ENCODE results near the gene SASH1.
"Not testable (repeated sequence)": the region's sequence is repeated elsewhere in the genome, so short reads cannot be mapped to it uniquely, and the experiment has no call there.

The SASH1 gene

GRCh38 chr6:148367411-148368024 is 24.9 kb downstream of the SASH1 start:
- DNase-seq (ENCODE audit: low spot score) = peak; percentile 30

- DNase-seq (ENCODE audit: low spot score) = no peak
Observed at GRCh38 chr6:148370176-148370575, 27.5 kb downstream of the SASH1 start.

GRCh38 chr6:148374040-148374774 is 31.6 kb downstream of the SASH1 start:
- no peak for DNase-seq (ENCODE audit: low spot score)

GRCh38 chr6:148375401-148375800 is 32.8 kb downstream of the SASH1 start:
- DNase-seq (ENCODE audit: low spot score) = no peak

- DNase-seq (ENCODE audit: low spot score) = no peak
Observed at GRCh38 chr6:148379481-148379880, 36.8 kb downstream of the SASH1 start.

- peak; percentile 47 for DNase-seq (ENCODE audit: low spot score)
Observed at GRCh38 chr6:148379966-148380713, 37.5 kb downstream of the SASH1 start.

- DNase-seq (ENCODE audit: low spot score) = not testable (repeated sequence)
Observed at GRCh38 chr6:148382051-148382450, 39.4 kb downstream of the SASH1 start.

GRCh38 chr6:148382861-148383260 is 40.2 kb downstream of the SASH1 start:
- no peak for DNase-seq (ENCODE audit: low spot score)

- no peak for DNase-seq (ENCODE audit: low spot score)
Observed at GRCh38 chr6:148383658-148384368, 41.2 kb downstream of the SASH1 start.

- no peak for DNase-seq (ENCODE audit: low spot score)
Observed at GRCh38 chr6:148385379-148385778, 42.7 kb downstream of the SASH1 start.

- no peak for DNase-seq (ENCODE audit: low spot score)
Observed at GRCh38 chr6:148388521-148388920, 45.9 kb downstream of the SASH1 start.

- no peak for DNase-seq (ENCODE audit: low spot score)
Observed at GRCh38 chr6:148389086-148389485, 46.4 kb downstream of the SASH1 start.

GRCh38 chr6:148389917-148390316 is 47.3 kb downstream of the SASH1 start:
- no peak for DNase-seq (ENCODE audit: low spot score)

GRCh38 chr6:148392127-148392526 is 49.5 kb downstream of the SASH1 start:
- not testable (repeated sequence) for DNase-seq (ENCODE audit: low spot score)

GRCh38 chr6:148392671-148393070 is 50.0 kb downstream of the SASH1 start:
- DNase-seq (ENCODE audit: low spot score) = peak; percentile 27

- no peak for DNase-seq (ENCODE audit: low spot score)
Observed at GRCh38 chr6:148395583-148396101, 53.0 kb downstream of the SASH1 start.

- no peak for DNase-seq (ENCODE audit: low spot score)
Observed at GRCh38 chr6:148396411-148396810, 53.8 kb downstream of the SASH1 start.

- DNase-seq (ENCODE audit: low spot score) = no peak
Observed at GRCh38 chr6:148396926-148397325, 54.3 kb downstream of the SASH1 start.

- DNase-seq (ENCODE audit: low spot score) = no peak
Observed at GRCh38 chr6:148398244-148398643, 55.6 kb downstream of the SASH1 start.

GRCh38 chr6:148398678-148399077 is 56.0 kb downstream of the SASH1 start:
- DNase-seq (ENCODE audit: low spot score) = no peak

GRCh38 chr6:148401571-148401970 is 58.9 kb downstream of the SASH1 start:
- DNase-seq (ENCODE audit: low spot score) = no peak

- DNase-seq (ENCODE audit: low spot score) = no peak
Observed at GRCh38 chr6:148404456-148405054, 61.9 kb downstream of the SASH1 start.

Measured in GM03348 (cell line).